ENCODE data around the gene PEX5L. TPM values are rescaled to one million over a fixed set of nuclear protein-coding genes. Genes with fewer than 3 reads are reported as not detected.

PEX5L gene
- total RNA-seq, 1 donor from 2014 or later: not detected

- intact Hi-C loops (cut with micrococcal nuclease): no loop called here
Measured at GRCh38 chr3:179852142-179852905, 184.4 kb downstream of the PEX5L start.

GRCh38 chr3:179848711-179849110, 188.0 kb downstream of the PEX5L start:
- intact Hi-C loops (cut with micrococcal nuclease): no loop called here

GRCh38 chr3:179842061-179842460, 194.7 kb downstream of the PEX5L start:
- intact Hi-C loops (cut with micrococcal nuclease): no loop called here

GRCh38 chr3:179840985-179841384, 195.8 kb downstream of the PEX5L start:
- intact Hi-C loops (cut with micrococcal nuclease): no loop called here

GRCh38 chr3:179837374-179837773, 199.4 kb downstream of the PEX5L start:
- intact Hi-C loops (cut with micrococcal nuclease): no loop called here

GRCh38 chr3:179833294-179833693, 203.4 kb downstream of the PEX5L start:
- intact Hi-C loops (cut with micrococcal nuclease): no loop called here

- intact Hi-C loops (cut with micrococcal nuclease): no loop called here
Measured at GRCh38 chr3:179832333-179832854, 204.3 kb downstream of the PEX5L start.

GRCh38 chr3:179829401-179829800, 207.3 kb downstream of the PEX5L start:
- intact Hi-C loops (cut with micrococcal nuclease): no loop called here

GRCh38 chr3:179828738-179829137, 208.0 kb downstream of the PEX5L start:
- intact Hi-C loops (cut with micrococcal nuclease): no loop called here

GRCh38 chr3:179826247-179826637, 210.5 kb downstream of the PEX5L start:
- intact Hi-C loops (cut with micrococcal nuclease): no loop called here

GRCh38 chr3:179825527-179826246, 211.1 kb downstream of the PEX5L start:
- intact Hi-C loops (cut with micrococcal nuclease): no loop called here

GRCh38 chr3:179822296-179822695, 214.4 kb downstream of the PEX5L start:
- intact Hi-C loops (cut with micrococcal nuclease): no loop called here

- intact Hi-C loops (cut with micrococcal nuclease): loop anchor here (10.0 kb wide), 1 partner anchor 775 kb away; no protein-coding TSS in a partner anchor
Measured at GRCh38 chr3:179819379-179819778, 217.4 kb downstream of the PEX5L start.

GRCh38 chr3:179812096-179812382, 224.7 kb downstream of the PEX5L start:
- intact Hi-C loops (cut with micrococcal nuclease): loop anchor here (10.0 kb wide), 1 partner anchor 783 kb away; no protein-coding TSS in a partner anchor

- intact Hi-C loops (cut with micrococcal nuclease): loop anchor here (10.0 kb wide), 1 partner anchor 783 kb away; no protein-coding TSS in a partner anchor
Measured at GRCh38 chr3:179811321-179812095, 225.2 kb downstream of the PEX5L start.

GRCh38 chr3:179809639-179810038, 227.1 kb downstream of the PEX5L start:
- intact Hi-C loops (cut with micrococcal nuclease): loop anchor here (10.0 kb wide), 1 partner anchor 785 kb away; no protein-coding TSS in a partner anchor

GRCh38 chr3:179807588-179807987, 229.1 kb downstream of the PEX5L start:
- intact Hi-C loops (cut with micrococcal nuclease): no loop called here

- intact Hi-C loops (cut with micrococcal nuclease): no loop called here
Measured at GRCh38 chr3:179806177-179806576, 230.6 kb downstream of the PEX5L start.

GRCh38 chr3:179801856-179802255, 234.9 kb downstream of the PEX5L start:
- intact Hi-C loops (cut with micrococcal nuclease): no loop called here

- intact Hi-C loops (cut with micrococcal nuclease): no loop called here
Measured at GRCh38 chr3:179801263-179801662, 235.5 kb downstream of the PEX5L start.

- intact Hi-C loops (cut with micrococcal nuclease): no loop called here
Measured at GRCh38 chr3:179797192-179797591, 239.5 kb downstream of the PEX5L start.

GRCh38 chr3:179796421-179796820, 240.3 kb downstream of the PEX5L start:
- intact Hi-C loops (cut with micrococcal nuclease): no loop called here
